ENCODE results near the gene NAGLU. TPM values are rescaled to one million over a fixed set of nuclear protein-coding genes. Genes with fewer than 3 reads are reported as not detected.
A peak's percentile ranks its signal among the peaks of the same experiment; 100 is the strongest.

The NAGLU gene
- total and polyA plus RNA-seq, 2 of the 13 experiments (the other 11 are each of a cell fraction or from before 2014, with no cell fraction given) = 28.2 to 40.1 TPM

DNA sequence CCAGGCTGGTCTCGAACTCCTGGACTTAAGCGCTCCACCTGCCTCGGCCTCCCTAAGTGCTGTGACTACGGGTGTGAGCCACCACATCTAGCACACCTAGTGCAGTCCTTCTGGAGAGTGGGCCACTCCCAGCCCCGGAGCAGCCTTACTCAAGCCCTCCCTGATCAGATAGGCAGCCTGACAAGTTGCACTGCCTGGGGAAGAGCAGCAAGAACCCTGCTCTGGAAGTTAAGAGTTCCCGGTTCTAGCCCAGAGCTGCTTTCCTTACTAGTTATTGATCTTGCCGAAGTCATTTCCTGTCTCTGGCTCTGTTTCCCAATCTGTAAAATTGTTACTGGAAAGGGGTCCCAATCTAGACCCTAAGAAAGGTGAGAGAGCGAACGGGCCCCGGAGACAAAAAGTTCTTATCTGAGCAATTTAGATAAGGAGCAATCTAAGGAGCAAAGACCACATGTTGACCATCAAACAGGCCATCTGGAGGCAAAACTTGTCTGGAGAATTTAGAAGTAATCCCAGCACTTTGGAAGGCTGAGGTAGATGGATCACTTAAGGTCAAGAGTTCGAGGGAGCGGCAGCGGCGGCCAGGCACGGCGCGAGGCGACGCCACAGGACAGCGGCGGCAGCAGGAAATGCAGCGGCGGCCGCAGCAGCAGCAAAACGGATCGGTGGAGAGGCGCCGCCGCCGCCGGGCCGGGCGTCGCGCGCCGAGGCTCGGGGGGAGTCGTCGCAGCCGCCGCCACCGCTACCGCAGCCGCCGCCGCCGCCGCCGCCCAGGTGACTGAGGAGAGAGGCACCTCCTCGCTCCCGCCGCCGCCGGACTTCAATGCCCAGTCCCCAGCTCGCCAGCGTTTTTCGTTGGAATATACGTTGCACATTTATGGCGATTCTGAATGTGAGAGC is 4.3 kb upstream of the NAGLU start:
- peak overlapping the region; percentile 85 for H3K4me2 ChIP-seq (ENCODE audit: low read depth, low read length)
- H3K9ac ChIP-seq (ENCODE audit: insufficient read depth, low read depth, low read length) = peak overlapping the region; percentile 76
- DNase-seq (ENCODE audit: low spot score) (peak; percentile 70), FAIRE-seq (no peak), ATAC-seq (peak; percentile 50)
- ChIA-PET POLR2A (interaction anchor here (0.7 to 5.3 kb wide), 21 partner anchors 9 to 265 kb away, joined by 3 to 67 read pairs (median 7); partner anchors contain the start of genes CAVIN1, MLX, PSMC3IP and RETREG3), CTCF (ENCODE audit: low intra/inter-chr PET ratio, low total read pairs) (interaction anchor here (1.2 kb wide), 1 partner anchor 14 kb away, joined by 4 read pairs; no protein-coding TSS in a partner anchor)
- H2AFZ ChIP-seq (ENCODE audit: low read length) = no peak overlapping the region
- peaks cover 83% of the 10 kb centered on the region for H3K4me1 ChIP-seq (ENCODE audit: insufficient read depth, low read length)
- intact Hi-C loops (cut with micrococcal nuclease; ENCODE audit: unreplicated experiment) (no loop called here), in situ Hi-C loops (cut with HindIII; ENCODE audit: extremely low pct_ligation_motif_present, low pct_unique_long_range_greater_than_20kb) (no loop called here)
- H3K27ac ChIP-seq (ENCODE audit: extremely low read length, insufficient read depth, low read length) = peak overlapping the region; percentile 94
- no peaks in the 10 kb centered on the region for H3K27me3 ChIP-seq (ENCODE audit: control insufficient read depth in 1 of 2, insufficient read depth in 2 of 2, low read length in 2 of 2)
- H4K20me1 ChIP-seq (ENCODE audit: insufficient read depth, low read length) = no peaks in the 10 kb centered on the region
- no peaks in the 10 kb centered on the region for H3K9me3 ChIP-seq (ENCODE audit: low read length)
- WGBS (ENCODE audit: low lambda C conversion rate) = 0% methylated on average over 14 of the region's 60 CpGs
- no TSS peak for BruUV-seq (replicated peaks)
- peak overlapping the region; percentile 61 to 68 (median 68) for H3K4me3 ChIP-seq (replicated peaks in 1 of 3; ENCODE audit: insufficient read depth in 1 of 3, low read depth in 2 of 3, low read length in 3 of 3)
- H3K79me2 ChIP-seq (ENCODE audit: insufficient read depth, low read length) = peaks cover 8% of the 10 kb centered on the region
- no peaks in the 10 kb centered on the region for H3K36me3 ChIP-seq (replicated peaks in 1 of 2; ENCODE audit: control insufficient read depth in 1 of 2, insufficient read depth in 2 of 2, low read length in 2 of 2)
- TF ChIP-seq KAT8 (CRISPR knock-in tag; IDR thresholded peaks at IDR 0.05) (no peak), MEIS1 (CRISPR knock-in tag; IDR thresholded peaks at IDR 0.05; ENCODE audit: borderline replicate concordance) (no peak), ZNF207 (IDR thresholded peaks at IDR 0.05; ENCODE audit: borderline replicate concordance) (no peak), ARNT (IDR thresholded peaks at IDR 0.05) (no peak), ZNF547 (CRISPR knock-in tag; IDR thresholded peaks at IDR 0.05) (peak; percentile 80; the same call in 1 of the 2 replicates), EZH2 (conservative IDR thresholded peaks at IDR 0.05; ENCODE audit: low read depth, low read length) (no peak), PCBP1 (IDR thresholded peaks at IDR 0.05; ENCODE audit: borderline replicate concordance, low read depth, low read length) (no peak), ZNF331 (CRISPR knock-in tag; IDR thresholded peaks at IDR 0.05) (no peak; the same call in 1 of the 2 replicates), NFRKB (IDR thresholded peaks at IDR 0.05) (no peak), SP5 (CRISPR knock-in tag; IDR thresholded peaks at IDR 0.05; ENCODE audit: borderline replicate concordance, low read depth) (no peak), ZFP90 (CRISPR knock-in tag; IDR thresholded peaks at IDR 0.05; ENCODE audit: borderline replicate concordance) (no peak), SRSF4 (IDR thresholded peaks at IDR 0.05; ENCODE audit: low read depth, low read length, poor library complexity, severe bottlenecking) (no peak), TBX2 (CRISPR knock-in tag; IDR thresholded peaks at IDR 0.05; ENCODE audit: borderline replicate concordance) (no peak), ZNF557 (CRISPR knock-in tag; IDR thresholded peaks at IDR 0.05) (no peak), MIXL1 (CRISPR knock-in tag; IDR thresholded peaks at IDR 0.05) (no peak)
- TF ChIP-seq, protein P1, sequence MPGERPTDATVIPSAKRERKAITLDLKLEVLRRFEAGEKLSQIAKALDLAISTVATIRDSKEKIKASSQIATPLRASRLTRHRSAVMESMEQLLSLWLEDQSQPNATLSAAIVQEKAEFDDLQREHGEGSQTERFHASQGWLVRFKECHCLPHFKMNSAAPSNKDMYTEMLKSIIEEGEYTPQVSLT (CRISPR knock-in tag; IDR thresholded peaks at IDR 0.05; ENCODE audit: borderline replicate concordance, low read depth) = no peak; the same call in 1 of the 2 replicates
- TF ChIP-seq, protein P2, sequence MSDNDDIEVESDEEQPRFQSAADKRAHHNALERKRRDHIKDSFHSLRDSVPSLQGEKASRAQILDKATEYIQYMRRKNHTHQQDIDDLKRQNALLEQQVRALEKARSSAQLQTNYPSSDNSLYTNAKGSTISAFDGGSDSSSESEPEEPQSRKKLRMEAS (IDR thresholded peaks at IDR 0.05) = peak; percentile 78
- TF ChIP-seq, protein P3, sequence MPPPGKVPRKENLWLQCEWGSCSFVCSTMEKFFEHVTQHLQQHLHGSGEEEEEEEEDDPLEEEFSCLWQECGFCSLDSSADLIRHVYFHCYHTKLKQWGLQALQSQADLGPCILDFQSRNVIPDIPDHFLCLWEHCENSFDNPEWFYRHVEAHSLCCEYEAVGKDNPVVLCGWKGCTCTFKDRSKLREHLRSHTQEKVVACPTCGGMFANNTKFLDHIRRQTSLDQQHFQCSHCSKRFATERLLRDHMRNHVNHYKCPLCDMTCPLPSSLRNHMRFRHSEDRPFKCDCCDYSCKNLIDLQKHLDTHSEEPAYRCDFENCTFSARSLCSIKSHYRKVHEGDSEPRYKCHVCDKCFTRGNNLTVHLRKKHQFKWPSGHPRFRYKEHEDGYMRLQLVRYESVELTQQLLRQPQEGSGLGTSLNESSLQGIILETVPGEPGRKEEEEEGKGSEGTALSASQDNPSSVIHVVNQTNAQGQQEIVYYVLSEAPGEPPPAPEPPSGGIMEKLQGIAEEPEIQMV (CRISPR knock-in tag; IDR thresholded peaks at IDR 0.05; ENCODE audit: low read depth) = no peak; the same call in 1 of the 2 replicates
- TF ChIP-seq, protein P4, sequence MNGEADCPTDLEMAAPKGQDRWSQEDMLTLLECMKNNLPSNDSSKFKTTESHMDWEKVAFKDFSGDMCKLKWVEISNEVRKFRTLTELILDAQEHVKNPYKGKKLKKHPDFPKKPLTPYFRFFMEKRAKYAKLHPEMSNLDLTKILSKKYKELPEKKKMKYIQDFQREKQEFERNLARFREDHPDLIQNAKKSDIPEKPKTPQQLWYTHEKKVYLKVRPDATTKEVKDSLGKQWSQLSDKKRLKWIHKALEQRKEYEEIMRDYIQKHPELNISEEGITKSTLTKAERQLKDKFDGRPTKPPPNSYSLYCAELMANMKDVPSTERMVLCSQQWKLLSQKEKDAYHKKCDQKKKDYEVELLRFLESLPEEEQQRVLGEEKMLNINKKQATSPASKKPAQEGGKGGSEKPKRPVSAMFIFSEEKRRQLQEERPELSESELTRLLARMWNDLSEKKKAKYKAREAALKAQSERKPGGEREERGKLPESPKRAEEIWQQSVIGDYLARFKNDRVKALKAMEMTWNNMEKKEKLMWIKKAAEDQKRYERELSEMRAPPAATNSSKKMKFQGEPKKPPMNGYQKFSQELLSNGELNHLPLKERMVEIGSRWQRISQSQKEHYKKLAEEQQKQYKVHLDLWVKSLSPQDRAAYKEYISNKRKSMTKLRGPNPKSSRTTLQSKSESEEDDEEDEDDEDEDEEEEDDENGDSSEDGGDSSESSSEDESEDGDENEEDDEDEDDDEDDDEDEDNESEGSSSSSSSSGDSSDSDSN (CRISPR knock-in tag; IDR thresholded peaks at IDR 0.05) = peak; percentile 78

Data from HepG2 (cell line).